Left forelimb (tissue), 1 donor: ENCODE data around the gene FAM118B.

Source experiments
- DNase-seq: peaks from one replicate; pipeline ENCODE4 v3.0.0-alpha.2; 2018; ENCODE audit warnings: low spot score

FAM118B gene

GRCh38 chr11:126311401-126312291, 100.1 kb downstream of the FAM118B start:
- DNase-seq: no peak
